Ovary (tissue), 3 donors: ENCODE data around the gene SEC14L1.

ENCODE experiments used
- CTCF ChIP-seq, 3 donors: fragments of 450-650 bp in 2 of 3; fragments of 200-600 bp in 1 of 3; IDR thresholded peaks; one replicate each; pipeline versions ENCODE4 v1.5.1 to v1.8.0; 2016 to 2022; ENCODE audit warnings: antibody characterized with exemption in 3 of 3, mild to moderate bottlenecking in 1 of 3
- EP300 ChIP-seq: sonication (generic); formaldehyde crosslinking; IDR thresholded peaks from one replicate; pipeline ENCODE4 v1.6.1; 2017; ENCODE audit warnings: antibody characterized with exemption
- POLR2A ChIP-seq: fragments of 450-650 bp; IDR thresholded peaks from one replicate; pipeline ENCODE4 v1.6.1; 2017; ENCODE audit warnings: antibody characterized with exemption, mild to moderate bottlenecking, moderate library complexity
- donor health status: DM: no; HTN: no; CAD: no.

DNA sequence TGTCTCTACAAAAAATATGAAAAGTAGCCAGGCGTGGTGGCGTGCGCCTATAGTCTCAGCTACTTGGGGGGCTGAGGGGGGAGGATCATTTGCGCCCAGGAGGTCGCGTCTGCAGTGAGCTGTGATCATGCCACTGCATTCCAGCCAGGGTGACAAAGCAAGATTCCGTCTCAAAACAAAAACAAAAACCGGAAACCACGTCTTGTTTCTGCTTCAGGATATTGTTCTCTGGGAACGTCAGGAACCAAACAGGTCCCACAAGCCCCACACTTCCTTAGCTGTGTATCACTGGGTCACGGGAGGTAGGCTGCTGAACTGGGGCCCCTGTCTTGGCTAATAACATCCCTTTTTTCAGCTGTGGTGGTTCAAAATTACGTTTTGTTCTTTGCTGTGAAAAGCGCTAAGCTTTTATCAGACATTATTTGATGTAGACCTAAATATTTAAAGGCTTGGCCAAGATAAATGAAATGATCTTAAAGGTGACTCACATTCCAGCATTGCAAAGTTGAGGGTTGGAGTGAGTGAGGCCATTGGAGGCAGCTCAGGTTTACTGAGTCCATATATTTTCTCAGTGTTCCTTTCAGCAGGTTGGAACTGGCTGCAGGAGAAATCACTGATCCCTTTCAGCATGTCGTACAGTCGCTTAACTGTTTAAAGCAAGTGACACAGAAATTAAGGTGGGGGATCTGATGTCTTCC lies 16.4 kb upstream of the SEC14L1 start:
- TF ChIP-seq CTCF (IDR thresholded peaks at IDR 0.05) (no peak), EP300 (no peak), POLR2A (no peak)
